K562 (cell line): ENCODE results near the gene SCMH1. TPM values are rescaled to one million over a fixed set of nuclear protein-coding genes. Genes with fewer than 3 reads are reported as not detected.
A peak's percentile ranks its signal among the peaks of the same experiment; 100 is the strongest.

Source experiments
- ATAC-seq: fragments of 200-7000 bp; cut with Tn5 transposase; 3 replicates; pipeline ENCODE4 v1.9.1; 2020; ENCODE audit warnings: moderate library complexity
- BruUV-seq: library from RNA; stranded (reverse); fragments of 400-500 nt; replicated peaks from 2 replicates; lab custom pipeline; 2021; lab: Mats Ljungman, UMichigan
- CTCF ChIA-PET: fragments of 300-600 bp; formaldehyde crosslinking; extraction: SDS; loops from one replicate; lab custom pipeline; 2021; ENCODE audit warnings: low intra/inter-chr PET ratio; lab: Yijun Ruan, JAX
- POLR2A ChIA-PET: fragments of 300-600, 350-650 bp; sonication (Branson Sonifier 250); formaldehyde crosslinking; extraction: SDS; loops from one replicate; lab custom pipeline; 2021; ENCODE audit warnings: antibody characterized with exemption, inconsistent platforms; lab: Yijun Ruan, JAX
- DNase-seq, 4 experiments: peaks; one replicate each; pipeline versions ENCODE4 v3.0.0 to v3.0.0-alpha.2; 2011 to 2018; ENCODE audit warnings: low spot score in 3 of 4, mixed read lengths in 3 of 4; ENCODE audit errors: extremely low read depth in 1 of 4
- FAIRE-seq: peaks from 2 replicates; lab custom pipeline; 2011; peaks lifted over from hg19 to GRCh38; lab: Jason Lieb, UNC
- H2AFZ ChIP-seq: 2 replicates; pipeline ENCODE4 v1.6.0; 2011; ENCODE audit warnings: low read depth, low read length, control low read depth, inconsistent platforms
- H3K27ac ChIP-seq: fragments of 200-600 bp; 3 replicates; pipeline ENCODE4 v1.8.0; 2011; ENCODE audit warnings: low read depth, mild to moderate bottlenecking, control low read depth, inconsistent platforms, low read length, moderate library complexity, mixed read lengths; ENCODE audit errors: extremely low read depth
- H3K27me3 ChIP-seq, 2 experiments: fragments of 300-600 bp in 1 of 2; 2 replicates in 1 of 2; 3 replicates in 1 of 2; pipeline versions ENCODE4 v1.6.0 to v1.8.0; 2011; ENCODE audit warnings: inconsistent platforms in 2 of 2, low read length in 2 of 2, mild to moderate bottlenecking in 1 of 2, mixed read lengths in 1 of 2, moderate library complexity in 1 of 2; ENCODE audit not compliant: control insufficient read depth in 2 of 2, insufficient read depth in 2 of 2
- H3K36me3 ChIP-seq: fragments of 300-600 bp; 3 replicates; pipeline ENCODE4 v1.8.0; 2011; ENCODE audit warnings: mild to moderate bottlenecking, low read length, inconsistent platforms; ENCODE audit not compliant: control insufficient read depth, insufficient read depth
- H3K4me1 ChIP-seq, 2 experiments: fragments of 200-600 bp in 1 of 2; replicated peaks in 1 of 2; 2 replicates in 1 of 2; 3 replicates in 1 of 2; pipeline versions ENCODE4 v1.5.1 to v1.8.0; 2011; ENCODE audit warnings: inconsistent platforms in 2 of 2, low read length in 2 of 2, mild to moderate bottlenecking in 1 of 2, mixed read lengths in 1 of 2, moderate library complexity in 1 of 2; ENCODE audit not compliant: control insufficient read depth in 2 of 2, insufficient read depth in 2 of 2
- H3K4me2 ChIP-seq: 2 replicates; pipeline ENCODE4 v1.6.1; 2011; ENCODE audit warnings: low read length, control low read depth, inconsistent platforms, mixed read lengths; ENCODE audit not compliant: insufficient read depth
- H3K4me3 ChIP-seq: fragments of 200-600 bp; sonication (generic), shearing (Covaris generic); 2 replicates; pipeline ENCODE4 v1.5.1; 2016; ENCODE audit warnings: control low read depth, inconsistent platforms
- H3K79me2 ChIP-seq: fragments of 200-600 bp; 3 replicates; pipeline ENCODE4 v1.8.0; 2011; ENCODE audit warnings: low read length, inconsistent platforms; ENCODE audit not compliant: control insufficient read depth, insufficient read depth
- H3K9ac ChIP-seq, 2 experiments: 2 replicates each; pipeline versions ENCODE4 v1.6.0 to v1.6.1; 2011; ENCODE audit warnings: low read depth in 2 of 2, low read length in 2 of 2, control low read depth in 1 of 2, inconsistent platforms in 1 of 2, mild to moderate bottlenecking in 1 of 2, mixed read lengths in 1 of 2; ENCODE audit not compliant: insufficient read depth in 1 of 2
- H3K9me1 ChIP-seq: one replicate; pipeline ENCODE4 v1.6.0; 2011; ENCODE audit warnings: inconsistent platforms, mild to moderate bottlenecking, low read length, moderate library complexity; ENCODE audit not compliant: control insufficient read depth, insufficient read depth
- H3K9me3 ChIP-seq: replicated peaks from 2 replicates; pipeline ENCODE4 v1.5.1; 2011; ENCODE audit warnings: low read depth, low read length, inconsistent platforms; ENCODE audit not compliant: control insufficient read depth, insufficient read depth
- H4K20me1 ChIP-seq: replicated peaks from 2 replicates; pipeline ENCODE4 v1.6.1; 2011; ENCODE audit warnings: low read length, inconsistent platforms, mixed read lengths; ENCODE audit not compliant: control insufficient read depth, insufficient read depth
- CBFA2T3 ChIP-seq: fragments of 450-650 bp; IDR thresholded peaks from 2 replicates; pipeline ENCODE4 v1.6.1; 2017
- EHMT2 ChIP-seq: fragments of 450-650 bp; IDR thresholded peaks from 2 replicates; pipeline ENCODE4 v1.6.1; 2018; ENCODE audit warnings: antibody characterized with exemption
- L3MBTL2 ChIP-seq: fragments of 450-650 bp; IDR thresholded peaks from 2 replicates; pipeline ENCODE4 v1.6.1; 2016; ENCODE audit warnings: mild to moderate bottlenecking, moderate library complexity
- MTA3 ChIP-seq: fragments of 450-650 bp; formaldehyde crosslinking; IDR thresholded peaks from 2 replicates; pipeline ENCODE4 v1.6.1; 2017; ENCODE audit warnings: mild to moderate bottlenecking, borderline replicate concordance
- MYC ChIP-seq, 2 experiments: fragments of 250-450 bp in 1 of 2; sonication (Bioruptor Pico) in 1 of 2; IDR thresholded peaks; 2 replicates each; pipeline versions ENCODE4 v1.5.1 to v1.6.1; 2012 to 2021; ENCODE audit warnings: low read depth in 2 of 2, borderline replicate concordance in 1 of 2, improper control_type of control experiment in 1 of 2, low read length in 1 of 2, mild to moderate bottlenecking in 1 of 2, moderate library complexity in 1 of 2
- NCOR1 ChIP-seq: fragments of 450-650 bp; IDR thresholded peaks from 2 replicates; pipeline ENCODE4 v1.6.1; 2016; ENCODE audit warnings: mild to moderate bottlenecking, moderate library complexity
- RCOR1 ChIP-seq, 2 experiments: IDR thresholded peaks; 2 replicates each; pipeline ENCODE4 v1.6.1; 2012; ENCODE audit warnings: low read depth in 2 of 2, low read length in 2 of 2, borderline replicate concordance in 1 of 2, improper control_type of control experiment in 1 of 2
- ZNF232 ChIP-seq: sonication (generic); formaldehyde crosslinking; IDR thresholded peaks from 2 replicates; pipeline ENCODE4 v1.8.0; 2022; ENCODE audit warnings: mild to moderate bottlenecking, missing genetic modification reagents
- WGBS: fragments of 100-300 bp; shearing (Covaris generic); methylation state at CpG from one replicate; pipeline ENCODE4 v1.1.6; 2016; ENCODE audit warnings: low coverage, mixed read lengths; ENCODE audit not compliant: insufficient coverage; ENCODE audit errors: missing lambda C conversion rate; 5-methylcytosine and 5-hydroxymethylcytosine counted together
- in situ Hi-C: fragments of 300-500 bp; cut with MboI; formaldehyde crosslinking; loops from 4 replicates; pipeline ENCODE4 v1.15.0; 2018; ENCODE audit warnings: inconsistent platforms, mixed read lengths
- intact Hi-C: fragments of 100-400 bp; cut with micrococcal nuclease; formaldehyde crosslinking; loops from 2 replicates; pipeline ENCODE4 v1.14.2; 2022
- polyA plus RNA-seq, 8 experiments: library from polyadenylated mRNA; depleted of rRNA in 4 of 8; stranded (reverse) in 5 of 8; unstranded in 3 of 8; fragments of >200 nt; fragmentation: Nextera tagmentation in 2 of 8; fragmentation: Illumina TruSeq in 1 of 8; extraction: Ambion mirVana in 2 of 8; extraction: Trizol in 1 of 8; gene quantifications; 2 replicates each; pipeline versions ENCODE4 v1.2.1 to v1.2.3, GENCODE V29; 2011 to 2014; ENCODE audit warnings: inconsistent platforms in 1 of 8, missing spikeins in 1 of 8
- total RNA-seq, 7 experiments: library from RNA; depleted of rRNA in 6 of 7; stranded (reverse); fragments of >200 nt in 6 of 7; fragmentation: Illumina TruSeq in 2 of 7; extraction: Trizol in 2 of 7; gene quantifications; 2 replicates each; pipeline versions ENCODE4 v1.2.1 to v1.2.3, GENCODE V29; 2011 to 2021; ENCODE audit warnings: low replicate concordance in 1 of 7
- TF ChIP-seq, protein P1 (sequence below): fragments of 450-650 bp; formaldehyde crosslinking; conservative IDR thresholded peaks from 2 replicates; pipeline ENCODE4 v1.4.0; 2022; ENCODE audit warnings: mild to moderate bottlenecking, missing genetic modification characterization
- TF ChIP-seq, protein P2 (sequence below), 2 experiments: fragments of 450-650 bp; IDR thresholded peaks; 2 replicates each; pipeline ENCODE4 v1.6.1; 2016; ENCODE audit warnings: mild to moderate bottlenecking in 2 of 2, borderline replicate concordance in 1 of 2, low read depth in 1 of 2, moderate library complexity in 1 of 2

The SCMH1 gene
- total and polyA plus RNA-seq, 9 of the 15 experiments (the other 6 are each of a cell fraction or from before 2014, with no cell fraction given), result 8.5 to 37.0 (median 26.8) TPM

DNA sequence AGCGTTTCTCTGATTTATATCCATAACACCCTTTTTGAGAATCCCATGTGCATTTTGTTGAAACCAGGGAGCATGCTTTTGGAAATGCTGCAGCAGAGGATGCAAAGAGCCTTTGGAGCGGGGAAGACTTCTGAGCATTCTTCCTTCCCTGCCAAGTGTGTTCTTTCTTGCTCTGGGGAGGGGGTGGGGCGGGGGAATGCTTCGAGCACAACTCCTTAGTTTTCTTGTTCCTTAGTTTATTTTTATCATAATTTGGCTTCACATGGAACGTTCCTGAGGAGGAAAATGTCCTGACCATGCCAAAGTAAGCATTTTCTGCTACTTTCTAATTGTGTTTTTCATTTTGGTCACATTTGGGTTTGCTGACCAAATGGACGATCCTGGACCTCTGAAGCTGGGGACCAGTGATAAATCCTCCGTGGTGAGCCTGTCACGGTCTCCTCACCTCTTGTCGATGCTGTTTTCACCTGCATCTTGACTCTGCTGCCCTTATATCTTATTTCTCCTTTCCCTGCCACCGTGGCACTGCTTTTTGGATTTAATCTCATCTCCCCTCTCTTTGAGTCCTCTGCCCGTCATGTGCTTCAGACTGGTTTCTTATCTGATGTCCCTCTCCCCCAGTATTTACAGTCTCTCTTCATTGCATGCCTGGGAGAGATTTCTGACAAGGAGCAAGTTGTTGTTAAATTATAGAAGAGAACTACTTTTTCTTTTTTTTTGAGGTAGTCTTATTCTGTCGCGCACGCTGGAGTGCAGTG lies 260.2 kb downstream of the SCMH1 start:
- intact Hi-C loops, result no loop called here
- ChIA-PET POLR2A (interaction anchor here (0.7 to 3.2 kb wide), 3 partner anchors 15 to 30 kb away, joined by 3 to 19 read pairs (median 11); no protein-coding TSS in a partner anchor), CTCF (no interaction called here)
- no peak overlapping the region for H2AFZ ChIP-seq
- H3K4me1 ChIP-seq, result peaks cover 23 to 34% of the 10 kb centered on the region in 2 experiments
- in situ Hi-C loops, result no loop called here
- H3K27ac ChIP-seq, result no peak overlapping the region
- H3K9ac ChIP-seq, result peak overlapping the region; percentile 4 to 85; a peak in 2 of 4 replicates
- no TSS peak for BruUV-seq
- H3K9me3 ChIP-seq, result no peaks in the 10 kb centered on the region
- peak overlapping the region; percentile 72; the same call in 1 of the 2 replicates for H3K4me3 ChIP-seq
- 33% methylated on average over 14 of the region's 14 CpGs for WGBS
- H3K79me2 ChIP-seq, result peaks cover 55% of the 10 kb centered on the region
- H3K27me3 ChIP-seq, result no peaks in the 10 kb centered on the region
- peaks cover 61% of the 10 kb centered on the region for H3K36me3 ChIP-seq
- peak overlapping the region; percentile 95 for H3K4me2 ChIP-seq
- ATAC-seq, result no peak
- peak; percentile 48 for FAIRE-seq
- H4K20me1 ChIP-seq, result peaks cover 11% of the 10 kb centered on the region
- peak in 1 of 4 experiments; percentile 36 for DNase-seq
- H3K9me1 ChIP-seq, result peaks cover 4% of the 10 kb centered on the region
- TF ChIP-seq CBFA2T3 (0 out of 2 replicates have a peak, but pooled peaks have one; percentile 9), MTA3 (0 out of 2 replicates have a peak, but pooled peaks have one; percentile 18), RCOR1 (IDR thresholded peaks at IDR 0.05; ENCODE audit: borderline replicate concordance in 1 of 2, low read depth in 2 of 2, low read length in 2 of 2) (peak in 1 of 2 experiments; percentile 79; a peak in 1 of 4 replicates), EHMT2 (no peak), MYC (IDR thresholded peaks at IDR 0.05; ENCODE audit: low read depth, low read length) (0 out of 2 replicates have a peak, but pooled peaks have one; percentile 34), MYC (CRISPR knock-in tag; IDR thresholded peaks at IDR 0.05; ENCODE audit: borderline replicate concordance, low read depth) (no peak), NCOR1 (0 out of 2 replicates have a peak, but pooled peaks have one; percentile 6), ZNF232 (CRISPR knock-in tag) (no peak), L3MBTL2 (peak; percentile 48; the same call in 1 of the 2 replicates)
- TF ChIP-seq, protein P1, sequence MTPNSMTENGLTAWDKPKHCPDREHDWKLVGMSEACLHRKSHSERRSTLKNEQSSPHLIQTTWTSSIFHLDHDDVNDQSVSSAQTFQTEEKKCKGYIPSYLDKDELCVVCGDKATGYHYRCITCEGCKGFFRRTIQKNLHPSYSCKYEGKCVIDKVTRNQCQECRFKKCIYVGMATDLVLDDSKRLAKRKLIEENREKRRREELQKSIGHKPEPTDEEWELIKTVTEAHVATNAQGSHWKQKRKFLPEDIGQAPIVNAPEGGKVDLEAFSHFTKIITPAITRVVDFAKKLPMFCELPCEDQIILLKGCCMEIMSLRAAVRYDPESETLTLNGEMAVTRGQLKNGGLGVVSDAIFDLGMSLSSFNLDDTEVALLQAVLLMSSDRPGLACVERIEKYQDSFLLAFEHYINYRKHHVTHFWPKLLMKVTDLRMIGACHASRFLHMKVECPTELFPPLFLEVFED, result 0 out of 2 replicates have a peak, but pooled peaks have one; percentile 18
- TF ChIP-seq, protein P2, sequence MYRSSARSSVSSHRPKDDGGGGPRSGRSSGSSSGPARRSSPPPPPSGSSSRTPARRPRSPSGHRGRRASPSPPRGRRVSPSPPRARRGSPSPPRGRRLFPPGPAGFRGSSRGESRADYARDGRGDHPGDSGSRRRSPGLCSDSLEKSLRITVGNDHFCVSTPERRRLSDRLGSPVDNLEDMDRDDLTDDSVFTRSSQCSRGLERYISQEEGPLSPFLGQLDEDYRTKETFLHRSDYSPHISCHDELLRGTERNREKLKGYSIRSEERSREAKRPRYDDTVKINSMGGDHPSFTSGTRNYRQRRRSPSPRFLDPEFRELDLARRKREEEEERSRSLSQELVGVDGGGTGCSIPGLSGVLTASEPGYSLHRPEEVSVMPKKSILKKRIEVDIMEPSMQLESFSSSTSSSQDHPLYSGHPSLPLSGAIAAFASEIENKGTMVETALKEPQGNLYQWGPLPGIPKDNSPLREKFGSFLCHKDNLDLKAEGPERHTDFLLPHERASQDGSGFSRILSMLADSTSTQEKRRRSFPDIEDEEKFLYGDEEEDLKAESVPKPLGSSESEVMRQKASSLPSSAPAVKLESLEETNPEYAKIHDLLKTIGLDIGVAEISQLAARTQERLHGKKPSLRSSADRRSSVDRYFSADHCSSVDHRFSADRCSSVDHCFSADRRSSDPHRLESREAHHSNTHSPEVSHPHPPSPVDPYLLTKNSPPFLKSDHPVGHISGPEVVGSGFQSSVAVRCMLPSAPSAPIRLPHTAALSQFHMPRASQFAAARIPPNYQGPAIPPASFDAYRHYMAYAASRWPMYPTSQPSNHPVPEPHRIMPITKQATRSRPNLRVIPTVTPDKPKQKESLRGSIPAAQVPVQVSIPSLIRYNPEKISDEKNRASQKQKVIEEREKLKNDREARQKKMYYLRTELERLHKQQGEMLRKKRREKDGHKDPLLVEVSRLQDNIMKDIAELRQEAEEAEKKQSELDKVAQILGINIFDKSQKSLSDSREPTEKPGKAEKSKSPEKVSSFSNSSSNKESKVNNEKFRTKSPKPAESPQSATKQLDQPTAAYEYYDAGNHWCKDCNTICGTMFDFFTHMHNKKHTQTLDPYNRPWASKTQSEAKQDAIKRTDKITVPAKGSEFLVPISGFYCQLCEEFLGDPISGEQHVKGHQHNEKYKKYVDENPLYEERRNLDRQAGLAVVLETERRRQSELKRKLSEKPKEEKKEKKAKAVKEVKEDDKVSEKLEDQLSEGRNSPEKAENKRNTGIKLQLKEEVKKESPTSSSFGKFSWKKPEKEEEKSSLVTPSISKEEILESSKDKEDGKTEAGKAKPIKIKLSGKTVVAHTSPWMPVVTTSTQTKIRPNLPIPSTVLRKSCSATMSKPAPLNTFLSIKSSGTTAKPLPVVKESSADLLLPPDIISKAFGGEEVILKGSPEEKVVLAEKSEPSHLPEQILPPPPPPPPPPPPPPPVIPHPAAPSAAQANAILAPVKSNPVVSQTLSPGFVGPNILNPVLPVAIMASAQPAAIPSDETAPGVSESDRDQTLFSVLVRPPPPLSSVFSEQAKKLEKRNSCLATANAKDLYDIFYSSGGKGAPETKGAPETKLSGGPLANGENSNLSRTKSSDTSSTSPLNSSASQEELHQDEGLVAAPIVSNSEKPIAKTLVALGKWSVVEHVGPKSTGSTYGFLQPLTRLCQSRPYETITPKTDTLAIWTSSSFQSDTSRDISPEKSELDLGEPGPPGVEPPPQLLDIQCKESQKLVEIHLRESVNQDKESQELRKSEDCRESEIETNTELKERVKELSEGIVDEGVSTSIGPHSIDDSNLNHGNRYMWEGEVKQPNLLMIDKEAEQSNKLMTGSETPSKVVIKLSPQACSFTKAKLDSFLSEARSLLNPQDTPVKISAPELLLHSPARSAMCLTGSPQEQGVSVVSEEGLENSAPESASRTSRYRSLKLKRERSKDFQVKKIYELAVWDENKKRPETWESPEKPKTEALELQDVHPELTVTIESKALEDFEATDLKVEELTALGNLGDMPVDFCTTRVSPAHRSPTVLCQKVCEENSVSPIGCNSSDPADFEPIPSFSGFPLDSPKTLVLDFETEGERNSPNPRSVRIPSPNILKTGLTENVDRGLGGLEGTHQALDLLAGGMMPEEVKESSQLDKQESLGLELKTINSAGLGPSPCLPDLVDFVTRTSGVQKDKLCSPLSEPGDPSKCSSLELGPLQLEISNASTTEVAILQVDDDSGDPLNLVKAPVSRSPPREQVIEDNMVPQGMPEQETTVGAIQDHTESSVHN (IDR thresholded peaks at IDR 0.05; ENCODE audit: borderline replicate concordance in 1 of 2, low read depth in 1 of 2), result no peak
